Liver (tissue), 3 donors: ENCODE data around the gene DMRTA2.

Source experiments
- ATF3 ChIP-seq: IDR thresholded peaks from 2 replicates; pipeline ENCODE4 v1.6.1; 2016; ENCODE audit warnings: antibody characterized with exemption
- EGR1 ChIP-seq, 2 donors: IDR thresholded peaks; 2 replicates each; pipeline ENCODE4 v1.6.1; 2016 to 2018; ENCODE audit warnings: antibody characterized with exemption in 2 of 2, low read depth in 2 of 2
- MAX ChIP-seq: IDR thresholded peaks from 2 replicates; pipeline ENCODE4 v1.6.1; 2016; ENCODE audit warnings: antibody characterized with exemption
- RAD21 ChIP-seq, 2 donors: IDR thresholded peaks; 2 replicates each; pipeline ENCODE4 v1.6.1; 2016; ENCODE audit warnings: antibody characterized with exemption in 2 of 2, mild to moderate bottlenecking in 2 of 2
- REST ChIP-seq: IDR thresholded peaks from 2 replicates; pipeline ENCODE4 v1.6.1; 2016; ENCODE audit warnings: antibody characterized with exemption, mild to moderate bottlenecking
- TAF1 ChIP-seq: conservative IDR thresholded peaks from 2 replicates; pipeline ENCODE4 v1.6.1; 2016; ENCODE audit warnings: antibody characterized with exemption, mild to moderate bottlenecking
- YY1 ChIP-seq: IDR thresholded peaks from 2 replicates; pipeline ENCODE4 v1.6.1; 2016; ENCODE audit warnings: antibody characterized with exemption, mild to moderate bottlenecking
- ZBTB33 ChIP-seq: IDR thresholded peaks from 2 replicates; pipeline ENCODE4 v1.6.1; 2016; ENCODE audit warnings: antibody characterized with exemption
- TF ChIP-seq, protein P1 (sequence below): fragments of 150-350 bp; IDR thresholded peaks from 2 replicates; pipeline ENCODE4 v1.5.1; 2017; ENCODE audit warnings: improper control_type of control experiment, low read depth, low read length; ENCODE audit not compliant: missing input control
- donor health status: healthy.
- donor health status: healthy.

DNA sequence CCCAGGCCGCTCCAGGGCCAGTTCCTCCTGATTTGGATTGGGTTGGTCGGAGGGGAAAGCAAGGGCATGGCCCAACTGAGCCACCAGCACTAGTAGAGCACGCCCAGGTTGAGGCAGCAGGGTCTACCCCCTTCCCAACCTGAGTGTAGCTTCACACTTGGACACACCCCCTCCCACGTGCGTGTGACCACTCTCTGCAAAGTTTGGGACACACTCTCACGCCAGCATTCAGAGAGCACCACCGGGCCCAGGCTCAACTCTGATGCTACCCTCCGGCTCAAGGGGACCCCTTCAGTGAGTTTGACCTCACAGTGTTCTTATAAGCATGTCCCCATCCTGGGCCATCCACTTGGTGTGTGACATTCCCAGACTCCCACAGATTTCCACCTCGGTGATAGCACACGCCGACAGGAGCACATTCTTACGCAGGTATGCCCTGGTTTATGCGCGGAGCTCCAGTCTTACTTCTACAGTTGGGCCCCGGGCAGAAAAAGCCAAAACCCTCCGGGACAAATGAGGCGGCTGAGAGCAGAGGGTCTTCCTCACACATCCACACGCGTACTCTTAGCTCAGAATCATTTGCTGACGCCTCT lies 3.0 kb upstream of the DMRTA2 start:
- TF ChIP-seq, protein P1, sequence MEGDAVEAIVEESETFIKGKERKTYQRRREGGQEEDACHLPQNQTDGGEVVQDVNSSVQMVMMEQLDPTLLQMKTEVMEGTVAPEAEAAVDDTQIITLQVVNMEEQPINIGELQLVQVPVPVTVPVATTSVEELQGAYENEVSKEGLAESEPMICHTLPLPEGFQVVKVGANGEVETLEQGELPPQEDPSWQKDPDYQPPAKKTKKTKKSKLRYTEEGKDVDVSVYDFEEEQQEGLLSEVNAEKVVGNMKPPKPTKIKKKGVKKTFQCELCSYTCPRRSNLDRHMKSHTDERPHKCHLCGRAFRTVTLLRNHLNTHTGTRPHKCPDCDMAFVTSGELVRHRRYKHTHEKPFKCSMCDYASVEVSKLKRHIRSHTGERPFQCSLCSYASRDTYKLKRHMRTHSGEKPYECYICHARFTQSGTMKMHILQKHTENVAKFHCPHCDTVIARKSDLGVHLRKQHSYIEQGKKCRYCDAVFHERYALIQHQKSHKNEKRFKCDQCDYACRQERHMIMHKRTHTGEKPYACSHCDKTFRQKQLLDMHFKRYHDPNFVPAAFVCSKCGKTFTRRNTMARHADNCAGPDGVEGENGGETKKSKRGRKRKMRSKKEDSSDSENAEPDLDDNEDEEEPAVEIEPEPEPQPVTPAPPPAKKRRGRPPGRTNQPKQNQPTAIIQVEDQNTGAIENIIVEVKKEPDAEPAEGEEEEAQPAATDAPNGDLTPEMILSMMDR, result no peak
- TF ChIP-seq REST (no peak), RAD21 (IDR thresholded peaks at IDR 0.05) (no peak), YY1 (no peak), MAX (no peak), EGR1 (IDR thresholded peaks at IDR 0.05; ENCODE audit: low read depth in 2 of 2) (no peak), ATF3 (no peak), ZBTB33 (no peak), TAF1 (no peak)
